NCI-H2107 treated with DMSO at 0.1 percent for 48 hours (cell line): ENCODE results near the gene PIP.
"Not testable (repeated sequence)": the region's sequence is repeated elsewhere in the genome, so short reads cannot be mapped to it uniquely, and the experiment has no call there.

ENCODE experiments used
- DNase-seq: peaks from one replicate; lab custom pipeline; 2025; ENCODE audit not compliant: unreplicated experiment; lab: John Stamatoyannopoulos, UW

Gene PIP, protein sequence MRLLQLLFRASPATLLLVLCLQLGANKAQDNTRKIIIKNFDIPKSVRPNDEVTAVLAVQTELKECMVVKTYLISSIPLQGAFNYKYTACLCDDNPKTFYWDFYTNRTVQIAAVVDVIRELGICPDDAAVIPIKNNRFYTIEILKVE

DNA sequence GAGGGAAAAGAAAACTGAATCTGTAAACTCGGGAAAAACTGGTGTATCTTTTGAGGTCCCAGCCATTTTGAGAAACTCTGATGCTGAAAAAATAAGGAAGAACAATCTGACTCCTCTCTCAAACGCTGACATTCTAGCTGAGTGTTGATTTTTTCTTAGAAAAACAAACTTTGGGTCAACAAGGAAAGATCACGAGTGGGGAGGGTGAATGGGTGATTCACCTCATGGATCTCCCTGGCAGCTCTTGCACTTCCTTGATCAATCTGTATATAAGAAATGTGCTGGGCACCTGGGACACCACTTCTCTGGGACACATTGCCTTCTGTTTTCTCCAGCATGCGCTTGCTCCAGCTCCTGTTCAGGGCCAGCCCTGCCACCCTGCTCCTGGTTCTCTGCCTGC, at the start of gene PIP:
Gene PIP (plus strand): TSS at position 297 of the 400 bp plus-strand sequence. CDS start 40 bp downstream, at position 337.
- no peak for DNase-seq

DNA sequence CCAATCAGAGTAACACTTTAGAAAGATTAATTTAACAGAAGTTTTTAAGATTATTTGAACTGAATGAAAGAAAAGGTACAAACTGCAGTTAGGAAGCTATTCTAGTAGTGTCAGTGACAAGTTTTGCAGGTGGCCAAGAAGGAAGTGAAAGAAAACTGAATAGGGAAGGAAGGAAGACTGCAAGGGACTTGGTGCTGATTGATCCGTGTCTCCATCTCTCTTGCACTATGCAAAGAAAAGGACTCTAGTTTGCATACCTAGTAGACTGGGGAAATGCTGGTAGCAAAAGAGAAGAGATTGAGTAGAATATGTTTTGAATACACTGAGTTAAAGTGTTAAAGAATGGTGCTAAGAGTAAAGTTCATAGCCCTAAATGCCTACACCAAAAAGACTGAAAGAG, 46.8 kb upstream of the PIP start:
- no peak for DNase-seq

DNA sequence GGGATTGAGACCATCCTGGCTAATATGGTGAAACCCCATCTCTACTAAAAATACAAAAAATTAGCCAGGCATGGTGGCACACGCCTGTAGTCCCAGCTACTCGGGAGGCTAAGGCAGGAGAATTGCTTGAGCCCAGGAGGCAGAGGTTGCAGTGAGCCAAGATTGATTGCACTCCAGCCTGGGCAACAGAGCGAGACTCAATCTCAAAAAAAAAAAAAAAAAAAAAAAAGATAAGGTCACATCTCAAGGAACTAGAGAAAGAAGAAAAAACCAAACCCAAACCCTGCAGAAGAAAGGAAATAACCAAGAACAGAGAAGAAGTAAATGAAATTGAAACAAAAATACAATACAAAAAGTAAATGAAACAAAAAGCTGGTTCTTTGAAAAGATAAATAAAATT, 46.3 kb upstream of the PIP start:
- not testable (repeated sequence) for DNase-seq

DNA sequence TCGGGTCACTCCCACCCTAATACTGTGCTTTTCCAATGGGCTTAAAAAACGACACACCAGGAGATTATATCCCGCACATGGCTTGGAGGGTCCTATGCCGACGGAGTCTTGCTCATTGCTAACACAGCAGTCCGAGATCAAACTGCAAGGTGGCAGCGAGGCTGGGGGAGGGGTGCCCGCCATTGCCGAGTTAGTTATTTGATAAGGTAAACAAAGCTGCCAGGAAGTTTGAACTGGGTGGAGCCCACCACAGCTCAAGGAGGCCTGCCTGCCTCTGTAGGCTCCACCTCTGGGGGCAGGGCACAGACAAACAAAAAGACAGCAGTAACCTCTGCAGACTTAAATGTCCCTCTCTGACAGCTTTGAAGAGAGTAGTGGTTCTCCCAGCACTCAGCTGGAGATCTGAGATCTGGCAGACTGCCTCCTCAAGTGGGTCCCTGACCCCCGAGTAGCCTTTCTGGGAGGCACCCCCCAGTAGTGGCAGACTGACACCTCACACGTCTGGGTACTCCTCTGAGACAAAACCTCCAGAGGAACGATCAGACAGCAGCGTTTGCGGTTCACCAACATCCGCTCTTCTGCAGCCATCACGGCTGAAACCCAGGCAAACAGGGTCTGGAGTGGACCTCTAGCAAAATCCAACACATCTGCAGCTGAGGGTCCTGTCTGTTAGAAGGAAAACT, 43.2 kb upstream of the PIP start:
- not testable (repeated sequence) for DNase-seq

DNA sequence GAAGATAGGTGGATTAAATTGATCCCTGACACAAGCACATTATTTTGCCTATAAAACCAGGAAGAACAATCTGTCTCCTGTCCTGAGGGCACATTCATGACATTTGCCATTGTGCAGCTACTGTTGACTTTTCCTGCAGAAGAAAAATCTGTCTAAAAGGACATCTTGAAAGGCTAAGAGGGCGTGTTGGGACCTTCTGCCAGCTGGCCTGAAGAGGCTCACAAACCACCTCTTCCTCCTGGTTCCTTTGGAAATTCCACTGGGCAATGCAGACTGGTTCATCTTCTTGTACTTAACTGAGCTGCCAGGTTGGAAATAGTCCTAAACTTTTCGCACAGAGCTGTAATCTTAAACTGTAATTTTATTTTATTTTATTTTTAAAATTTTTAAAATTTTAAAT, 35.7 kb upstream of the PIP start:
- no peak for DNase-seq

DNA sequence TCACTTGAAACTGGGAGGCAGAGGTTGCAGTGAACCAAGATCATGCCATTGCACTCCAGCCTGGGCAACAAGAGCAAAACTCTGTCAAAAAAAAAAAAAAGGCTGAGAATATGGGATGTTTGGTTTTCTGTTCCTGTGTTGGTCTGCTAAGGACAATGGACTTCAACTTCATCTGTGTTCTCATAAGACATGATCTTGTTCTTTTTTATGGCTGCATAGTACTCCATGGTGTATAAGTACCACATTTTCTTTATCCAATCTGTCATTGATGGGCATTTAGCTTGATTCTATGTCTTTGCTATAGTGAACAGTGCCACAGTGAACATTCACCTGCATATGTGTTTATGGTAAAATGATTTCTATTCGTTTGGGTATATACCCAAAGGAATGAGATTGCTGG, 32.3 kb upstream of the PIP start:
- DNase-seq: not testable (repeated sequence)

DNA sequence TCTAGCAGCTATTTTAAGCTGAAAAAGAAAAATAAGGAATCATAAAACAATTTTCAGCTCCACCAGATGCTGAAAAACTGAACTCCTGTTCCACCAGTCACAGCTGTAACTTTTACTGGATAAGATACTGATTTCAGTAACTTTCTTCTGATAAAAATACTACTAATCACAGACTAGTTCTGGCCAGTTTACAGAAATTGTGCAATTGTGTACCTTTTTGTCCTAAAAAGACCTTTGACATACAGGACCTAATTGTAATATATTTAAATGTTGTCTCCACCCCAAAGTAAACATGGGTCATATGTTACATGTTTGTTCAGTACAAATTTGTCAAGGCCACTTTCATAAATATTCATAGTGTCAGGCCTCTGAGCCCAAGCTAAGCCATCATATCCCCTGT, 27.1 kb upstream of the PIP start:
- no peak for DNase-seq

DNA sequence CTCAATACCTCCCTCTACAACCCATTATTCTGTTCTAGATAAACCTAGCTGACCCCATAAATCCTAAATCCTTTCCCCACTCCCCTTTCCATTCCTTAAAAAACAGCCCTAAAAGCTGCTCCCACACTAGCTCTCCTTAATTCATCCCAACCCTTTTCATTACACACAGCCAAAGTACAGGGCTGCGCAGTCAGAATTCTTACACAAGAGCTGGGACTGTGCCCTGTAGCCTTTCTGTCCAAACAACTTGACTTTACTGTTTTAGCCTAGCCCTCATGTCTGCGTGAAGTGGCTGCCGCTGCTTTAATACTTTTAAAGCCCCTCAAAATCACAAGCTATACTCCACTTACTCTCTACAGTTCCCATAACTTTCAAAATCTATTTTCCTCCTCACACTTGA, 23.9 kb upstream of the PIP start:
- not testable (repeated sequence) for DNase-seq

DNA sequence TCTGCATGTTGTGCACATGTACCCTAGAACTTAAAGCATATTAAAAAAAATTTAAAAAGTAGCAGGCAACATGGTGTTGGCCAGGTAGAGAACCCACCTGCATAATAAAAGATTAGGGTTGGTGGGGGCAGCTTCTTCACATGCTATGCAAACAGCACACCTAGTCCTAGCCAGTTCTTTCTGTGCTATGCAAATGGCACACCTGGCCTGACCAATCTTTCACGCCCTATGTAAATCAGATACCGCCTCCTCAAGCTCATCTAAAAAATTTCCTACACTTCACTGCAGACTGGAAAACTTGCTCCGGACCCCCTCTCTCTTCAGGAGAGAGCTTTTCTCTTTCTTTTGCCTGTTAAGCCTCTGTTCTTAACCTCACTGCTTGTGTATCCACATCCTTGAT, 14.5 kb upstream of the PIP start:
- no peak for DNase-seq

DNA sequence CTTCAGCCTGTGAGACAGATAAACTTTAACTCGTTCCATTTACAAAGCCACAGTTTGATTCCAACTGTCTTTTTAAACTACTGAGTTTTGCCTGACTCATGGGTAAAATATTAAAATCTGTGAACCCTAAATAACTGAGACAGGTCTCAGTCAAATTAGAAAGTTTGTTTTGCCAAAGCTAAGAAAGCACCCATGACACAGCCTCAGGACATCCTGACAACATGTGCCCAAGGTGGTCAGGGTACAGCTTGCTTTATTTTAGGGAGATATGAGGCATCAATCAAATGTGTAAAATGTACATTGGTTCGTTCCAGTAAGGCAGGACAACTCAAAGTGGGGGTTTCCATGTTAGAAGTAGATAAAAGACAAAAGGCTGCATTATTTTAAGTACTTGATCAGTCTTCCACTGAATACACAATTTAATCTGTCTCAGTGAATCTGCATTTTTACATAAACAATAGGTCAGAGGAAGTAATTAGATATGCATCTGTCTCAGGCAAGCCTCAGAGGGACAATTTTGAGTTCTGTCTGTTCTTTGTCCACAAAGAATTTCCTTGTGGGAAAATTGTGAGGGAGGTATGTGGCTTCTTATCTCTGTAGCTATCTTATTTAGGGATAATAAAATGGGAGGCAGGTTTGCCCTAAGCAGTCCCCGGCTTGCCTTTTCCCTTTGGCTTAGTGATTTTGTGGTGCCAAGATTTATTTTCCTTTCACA, 11.0 kb upstream of the PIP start:
- DNase-seq: no peak

DNA sequence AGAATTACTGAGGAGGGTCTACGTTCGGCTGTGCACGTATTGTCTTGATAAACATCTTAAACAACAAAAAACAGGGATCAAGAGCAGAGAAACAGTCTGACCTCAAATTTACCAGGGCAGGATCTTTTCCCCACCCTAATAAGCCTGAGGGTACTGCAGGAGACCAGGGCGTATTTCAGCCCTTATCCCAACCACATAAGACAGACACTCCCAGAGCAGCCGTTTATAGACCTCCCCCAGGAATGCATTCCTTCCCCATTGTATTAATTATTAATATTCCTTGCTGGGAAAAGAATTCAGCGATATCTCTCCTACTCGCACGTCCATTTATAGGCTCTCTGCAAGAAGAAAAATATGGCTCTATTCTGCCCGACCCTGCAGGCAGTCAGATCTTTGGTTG, 8.6 kb upstream of the PIP start:
- DNase-seq: not testable (repeated sequence)

DNA sequence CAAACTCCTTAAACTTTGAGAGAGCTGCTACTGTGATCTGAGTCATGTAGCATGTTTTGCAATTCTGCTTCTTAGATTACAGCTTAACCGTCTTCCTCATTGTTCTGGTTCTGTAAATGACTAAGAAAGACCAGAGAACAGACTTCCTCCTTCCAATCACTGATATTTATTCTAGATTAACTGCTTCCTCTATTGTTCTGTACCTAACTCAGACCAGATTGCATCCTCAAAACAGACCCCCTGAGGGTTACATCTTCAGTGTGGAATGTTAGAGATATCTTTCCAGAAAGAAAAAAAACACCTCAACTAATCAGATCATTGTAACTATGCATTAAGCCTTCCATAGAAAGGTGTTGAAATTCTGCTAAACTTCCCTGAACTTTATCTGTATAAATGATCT, 5.7 kb upstream of the PIP start:
- no peak for DNase-seq

DNA sequence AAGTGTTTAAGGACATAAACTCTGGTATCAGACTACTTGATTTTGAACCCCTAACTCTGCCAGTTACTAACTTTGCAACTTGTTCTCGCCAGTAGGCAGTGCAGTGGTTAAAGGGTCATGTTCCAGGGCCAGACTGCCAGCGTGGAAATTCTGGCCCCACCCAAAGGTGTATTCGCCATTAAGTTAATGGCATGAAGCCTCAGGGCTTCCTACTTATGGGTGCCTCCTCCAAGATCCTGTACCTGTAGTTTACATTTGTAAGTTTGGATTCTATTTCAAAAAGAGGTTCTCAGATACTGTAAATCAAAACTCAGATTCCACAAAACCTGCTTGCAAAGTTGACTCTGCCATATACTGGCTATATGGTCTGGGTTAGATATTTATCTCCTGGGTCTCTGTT, 2.8 kb upstream of the PIP start:
- DNase-seq: no peak

DNA sequence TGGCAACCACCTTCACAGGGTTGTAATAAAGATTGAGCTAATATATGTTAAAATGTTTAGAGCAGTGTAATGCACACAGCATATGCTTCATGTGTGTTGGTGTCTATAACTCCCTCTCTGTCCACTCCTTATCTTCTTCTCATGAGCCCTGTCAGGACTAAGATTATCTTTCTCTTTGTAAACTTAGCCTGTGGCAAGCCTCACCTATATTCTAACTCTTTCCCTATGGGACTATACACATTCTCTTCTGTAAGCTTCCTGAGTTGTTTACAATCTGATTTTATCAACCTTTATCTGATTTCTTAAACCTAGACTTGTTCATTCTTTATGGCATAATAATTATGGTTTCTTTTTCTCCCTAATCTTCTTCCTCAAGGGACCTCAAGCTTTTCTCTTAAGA, 2.4 kb upstream of the PIP start:
- DNase-seq: no peak

DNA sequence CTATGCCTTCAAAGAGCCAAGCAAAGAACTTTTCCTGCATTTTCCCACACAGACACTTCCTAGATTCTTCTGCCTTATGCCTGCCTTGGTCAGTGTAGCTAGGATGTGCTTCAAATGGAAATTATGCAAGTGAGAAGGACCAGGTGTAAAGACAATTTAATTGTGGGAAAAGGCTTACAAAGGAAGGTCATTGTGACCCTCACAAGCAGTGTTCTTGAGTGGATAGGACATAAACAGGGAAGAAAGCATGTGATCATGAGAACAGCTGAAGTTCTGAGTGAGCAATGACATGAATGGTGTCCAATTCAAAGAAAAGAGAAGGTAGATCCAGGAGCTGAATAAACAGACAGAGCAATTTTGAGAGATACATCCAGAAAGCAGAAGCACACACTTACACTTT, 1.3 kb upstream of the PIP start:
- no peak for DNase-seq

DNA sequence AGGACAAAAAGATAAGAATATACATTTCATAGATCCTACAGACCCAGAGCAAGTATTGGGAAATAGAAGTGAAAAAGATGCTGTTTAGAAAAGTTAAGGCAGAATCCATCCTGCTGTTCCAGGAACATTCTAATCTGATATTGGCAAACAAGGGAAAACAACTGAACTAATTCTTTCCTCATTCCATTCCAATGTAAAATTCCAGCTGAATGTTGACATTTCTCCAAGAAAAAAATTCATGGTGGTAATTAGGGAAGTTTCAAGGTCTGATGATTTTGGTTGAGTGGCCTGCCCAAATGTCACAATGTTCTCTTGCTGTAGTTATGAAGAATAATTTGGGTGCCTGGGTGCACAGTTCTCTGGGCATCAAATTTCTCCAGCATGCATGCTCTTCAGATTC, 15.2 kb downstream of the PIP start:
- DNase-seq: no peak

DNA sequence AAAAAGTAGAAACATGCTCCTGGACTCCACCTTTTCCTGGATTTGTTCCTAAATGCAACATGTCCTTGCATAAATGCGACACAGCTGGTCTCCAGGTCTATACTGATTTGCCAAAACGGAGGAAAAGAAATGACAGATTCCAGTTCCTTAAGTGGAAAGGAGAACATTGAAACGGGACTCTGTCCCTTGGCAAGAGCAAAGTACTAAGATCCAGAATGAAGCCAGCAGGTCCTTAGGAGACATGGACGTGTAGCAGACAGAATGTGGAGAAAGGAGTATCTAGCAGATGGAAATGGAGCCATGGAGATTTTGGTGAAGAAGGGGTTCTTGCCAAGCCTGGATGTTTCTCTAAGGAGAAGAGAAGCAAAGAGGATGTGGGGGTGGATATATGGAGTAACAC, 16.2 kb downstream of the PIP start:
- no peak for DNase-seq

DNA sequence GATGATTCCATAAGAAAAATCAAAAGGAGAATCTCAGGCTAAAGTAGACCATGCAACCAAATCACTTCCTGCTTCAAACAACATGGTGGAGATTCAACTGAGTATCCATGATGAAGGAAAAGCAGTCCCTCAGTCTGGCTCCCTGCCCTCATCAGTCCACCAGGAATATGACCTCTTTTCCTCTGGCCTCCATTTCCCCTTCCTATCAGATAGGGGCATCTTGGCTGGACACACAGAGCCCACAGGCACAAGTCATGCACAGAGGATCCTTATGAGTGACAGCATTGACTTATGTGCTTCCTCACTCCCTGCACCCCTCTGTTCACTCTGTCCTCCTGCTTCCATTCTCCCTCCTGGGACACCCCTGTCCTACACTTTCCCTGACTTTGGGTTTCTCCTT, 16.8 kb downstream of the PIP start:
- DNase-seq: no peak

DNA sequence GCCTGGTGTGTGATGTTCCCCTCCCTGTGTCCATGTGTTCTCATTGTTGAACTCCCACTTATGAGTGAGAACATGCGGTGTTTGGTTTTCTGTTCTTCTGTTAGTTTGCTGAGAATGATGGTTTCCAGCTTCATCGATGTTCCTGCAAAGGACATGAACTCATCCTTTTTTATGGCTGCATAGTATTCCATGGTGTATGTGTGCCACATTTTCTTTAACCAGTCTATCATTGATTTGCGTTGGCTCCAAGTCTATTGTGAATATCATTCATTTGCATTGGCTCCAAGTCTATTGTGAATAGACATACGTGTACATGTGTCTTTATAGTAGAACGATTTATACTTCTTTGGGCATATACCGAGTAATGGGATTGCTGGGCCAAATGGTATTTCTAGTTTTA, 18.8 kb downstream of the PIP start:
- not testable (repeated sequence) for DNase-seq

DNA sequence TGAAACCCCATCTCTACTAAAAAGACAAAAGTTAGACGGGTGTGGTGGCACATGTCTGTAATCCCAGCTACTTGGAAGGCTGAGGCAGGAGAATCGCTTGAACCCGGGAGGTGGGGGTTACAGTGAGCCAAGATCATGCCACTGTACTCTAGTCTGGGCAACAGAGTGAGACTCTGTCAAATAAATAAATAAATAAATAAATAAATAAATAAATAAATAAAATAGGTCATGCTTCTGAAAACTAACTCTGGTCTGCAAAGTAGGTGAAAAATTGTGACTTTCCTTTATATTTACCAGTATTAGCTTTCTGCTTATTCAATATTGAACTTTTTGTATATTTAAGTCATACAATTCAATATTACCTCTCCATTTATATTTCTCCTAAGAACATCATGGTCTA, 26.7 kb downstream of the PIP start:
- DNase-seq: not testable (repeated sequence)

DNA sequence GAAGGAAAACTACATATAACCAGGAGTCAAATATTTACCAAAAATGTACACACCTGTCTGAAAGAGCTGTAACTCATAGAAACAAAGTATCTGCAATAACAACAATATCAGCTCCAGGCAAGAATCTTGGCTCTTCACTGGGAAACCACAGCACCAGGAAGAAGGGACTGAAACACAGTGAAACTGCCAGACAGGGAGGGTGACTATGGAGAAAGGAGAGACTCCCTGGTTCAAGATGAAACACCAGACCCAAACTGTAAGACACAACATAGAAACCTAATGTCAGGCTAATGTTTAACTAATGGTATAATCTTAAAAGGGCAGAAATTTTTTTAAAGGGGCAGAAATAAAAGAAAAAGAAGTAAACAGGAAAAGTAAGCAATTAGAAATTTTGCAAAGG, 39.8 kb downstream of the PIP start:
- no peak for DNase-seq

DNA sequence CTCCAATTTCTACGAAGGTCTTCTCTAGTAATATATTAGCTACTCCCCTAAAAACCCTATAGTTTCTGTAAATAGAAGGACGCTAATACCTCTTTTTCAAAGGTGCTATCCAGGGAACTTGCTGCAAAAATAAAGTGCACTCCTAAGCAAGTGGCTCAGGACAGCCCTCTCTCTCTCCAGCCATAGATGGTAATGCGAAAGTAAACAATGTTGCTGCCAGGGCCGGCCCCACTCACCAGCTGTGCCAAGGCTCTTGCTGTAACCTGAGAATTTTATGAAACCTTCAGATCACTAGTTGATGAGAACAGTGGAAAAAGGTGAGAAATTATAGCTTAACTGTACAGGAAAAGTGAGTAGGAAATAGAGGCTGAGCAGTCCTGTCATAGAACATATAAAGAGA, 40.5 kb downstream of the PIP start:
- DNase-seq: peak; percentile 63

DNA sequence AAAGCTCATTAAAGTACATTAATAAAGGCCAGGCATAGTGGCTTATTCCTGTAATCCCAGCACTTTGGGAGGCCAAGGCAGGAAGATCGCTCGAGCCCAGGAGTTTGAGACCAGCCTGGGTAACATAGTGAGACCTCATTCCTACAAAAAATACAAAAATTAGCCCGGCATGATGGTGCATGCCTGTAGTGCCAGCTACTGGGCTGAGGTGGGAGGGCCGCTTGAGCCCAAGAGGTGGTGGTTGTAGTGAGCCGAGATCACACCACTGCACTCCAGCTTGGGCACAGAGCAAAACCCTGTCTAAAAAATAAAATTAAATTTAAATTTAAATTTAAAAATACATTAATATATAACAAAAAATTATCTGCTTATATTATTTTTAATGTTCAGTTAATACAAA, 44.3 kb downstream of the PIP start:
- no peak for DNase-seq
